BE2C (cell line): Measurements from ENCODE around the gene COL13A1.

Experiments used
- DNase-seq: peaks from one replicate; pipeline ENCODE4 v3.0.0-alpha.2; 2020
- H3K27me3 ChIP-seq: fragments of 250-450 bp; sonication (Bioruptor Pico); 2 replicates; pipeline ENCODE4 v1.5.1; 2020; ENCODE audit warnings: mild to moderate bottlenecking
- H3K36me3 ChIP-seq: fragments of 250-450 bp; sonication (Bioruptor Pico); 2 replicates; pipeline ENCODE4 v1.5.1; 2020; ENCODE audit warnings: mild to moderate bottlenecking
- H3K4me1 ChIP-seq: fragments of 250-450 bp; sonication (Bioruptor Pico); 2 replicates; pipeline ENCODE4 v1.5.1; 2020
- H3K4me3 ChIP-seq: 2 replicates; pipeline ENCODE4 v1.5.1; 2011; ENCODE audit warnings: low read depth, low read length
- H3K9me3 ChIP-seq: fragments of 250-450 bp; sonication (Bioruptor Pico); 2 replicates; pipeline ENCODE4 v1.5.1; 2020
- CTCF ChIP-seq: IDR thresholded peaks from 2 replicates; pipeline ENCODE4 v1.5.1; 2012; ENCODE audit warnings: mild to moderate bottlenecking, low read depth, low read length

The COL13A1 gene

GRCh38 chr10:69768386-69768785 lies 33.3 kb upstream of the COL13A1 start:
- Histone ChIP-seq H3K27me3 (no peaks in the 10 kb centered on the region), H3K4me1 (peaks cover 4% of the 10 kb centered on the region; the same call in 1 of the 2 replicates), H3K4me3 (no peak overlapping the region), H3K36me3 (no peaks in the 10 kb centered on the region), H3K9me3 (no peaks in the 10 kb centered on the region)
- DNase-seq: no peak
- TF ChIP-seq CTCF: no peak

GRCh38 chr10:69769395-69769992 lies 32.2 kb upstream of the COL13A1 start:
- H3K4me1 ChIP-seq: peaks cover 4% of the 10 kb centered on the region; the same call in 1 of the 2 replicates
- DNase-seq: peak; percentile 21
- no peaks in the 10 kb centered on the region for H3K9me3 ChIP-seq
- H3K4me3 ChIP-seq: no peak overlapping the region
- H3K36me3 ChIP-seq: no peaks in the 10 kb centered on the region
- H3K27me3 ChIP-seq: no peaks in the 10 kb centered on the region
- no peak for TF ChIP-seq CTCF

GRCh38 chr10:69772933-69773704 lies 28.6 kb upstream of the COL13A1 start:
- no peaks in the 10 kb centered on the region for H3K9me3 ChIP-seq
- no peak overlapping the region for H3K4me3 ChIP-seq
- H3K4me1 ChIP-seq: no peaks in the 10 kb centered on the region
- TF ChIP-seq CTCF: no peak
- H3K27me3 ChIP-seq: no peaks in the 10 kb centered on the region
- H3K36me3 ChIP-seq: no peaks in the 10 kb centered on the region
- no peak for DNase-seq

GRCh38 chr10:69774596-69774995 lies 27.1 kb upstream of the COL13A1 start:
- no peak overlapping the region for H3K4me3 ChIP-seq
- no peaks in the 10 kb centered on the region for H3K36me3 ChIP-seq
- no peaks in the 10 kb centered on the region for H3K4me1 ChIP-seq
- no peak for DNase-seq
- H3K27me3 ChIP-seq: no peaks in the 10 kb centered on the region
- H3K9me3 ChIP-seq: no peaks in the 10 kb centered on the region
- peak; percentile 26; the same call in 1 of the 2 replicates for TF ChIP-seq CTCF

GRCh38 chr10:69780077-69780476 lies 21.6 kb upstream of the COL13A1 start:
- no peak for TF ChIP-seq CTCF
- no peak for DNase-seq
- Histone ChIP-seq H3K27me3 (no peaks in the 10 kb centered on the region; the same call in 1 of the 2 replicates), H3K36me3 (no peaks in the 10 kb centered on the region), H3K4me1 (no peaks in the 10 kb centered on the region), H3K4me3 (no peak overlapping the region), H3K9me3 (no peaks in the 10 kb centered on the region)

GRCh38 chr10:69781576-69781975 lies 20.1 kb upstream of the COL13A1 start:
- Histone ChIP-seq H3K4me1 (no peaks in the 10 kb centered on the region), H3K27me3 (no peaks in the 10 kb centered on the region; the same call in 1 of the 2 replicates), H3K36me3 (no peaks in the 10 kb centered on the region), H3K9me3 (no peaks in the 10 kb centered on the region), H3K4me3 (no peak overlapping the region)
- no peak for DNase-seq
- TF ChIP-seq CTCF: no peak
